Measurements from ENCODE around the gene KCNH3.

DNA sequence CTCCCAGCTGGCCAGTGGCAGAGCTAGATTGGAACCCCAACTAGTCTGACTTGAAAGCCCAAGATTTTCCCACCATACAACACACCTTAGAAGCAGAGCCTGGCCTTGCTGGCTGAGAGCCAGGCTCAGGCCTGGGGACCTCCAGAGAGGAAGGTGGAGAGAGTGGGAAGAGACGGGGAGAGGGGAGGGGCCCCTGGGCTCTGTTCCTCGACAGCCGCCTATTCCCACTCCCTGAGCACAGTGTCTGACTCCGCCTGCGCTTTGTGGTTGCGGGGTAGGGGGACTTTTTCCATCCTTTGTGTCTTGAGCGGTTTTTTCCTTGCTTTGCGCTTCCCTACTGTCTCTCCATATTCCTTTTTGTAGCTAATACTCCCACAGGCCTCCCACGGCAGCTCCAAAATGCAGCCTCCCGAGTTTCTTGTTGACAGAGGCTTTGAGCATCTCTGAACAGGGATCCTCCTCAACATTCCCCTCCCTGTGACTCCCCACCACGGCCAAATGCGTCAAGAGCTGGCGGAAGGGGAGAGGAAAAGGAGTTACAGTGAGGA lies 4.0 kb upstream of the KCNH3 start:
- TF ChIP-seq, protein P1, sequence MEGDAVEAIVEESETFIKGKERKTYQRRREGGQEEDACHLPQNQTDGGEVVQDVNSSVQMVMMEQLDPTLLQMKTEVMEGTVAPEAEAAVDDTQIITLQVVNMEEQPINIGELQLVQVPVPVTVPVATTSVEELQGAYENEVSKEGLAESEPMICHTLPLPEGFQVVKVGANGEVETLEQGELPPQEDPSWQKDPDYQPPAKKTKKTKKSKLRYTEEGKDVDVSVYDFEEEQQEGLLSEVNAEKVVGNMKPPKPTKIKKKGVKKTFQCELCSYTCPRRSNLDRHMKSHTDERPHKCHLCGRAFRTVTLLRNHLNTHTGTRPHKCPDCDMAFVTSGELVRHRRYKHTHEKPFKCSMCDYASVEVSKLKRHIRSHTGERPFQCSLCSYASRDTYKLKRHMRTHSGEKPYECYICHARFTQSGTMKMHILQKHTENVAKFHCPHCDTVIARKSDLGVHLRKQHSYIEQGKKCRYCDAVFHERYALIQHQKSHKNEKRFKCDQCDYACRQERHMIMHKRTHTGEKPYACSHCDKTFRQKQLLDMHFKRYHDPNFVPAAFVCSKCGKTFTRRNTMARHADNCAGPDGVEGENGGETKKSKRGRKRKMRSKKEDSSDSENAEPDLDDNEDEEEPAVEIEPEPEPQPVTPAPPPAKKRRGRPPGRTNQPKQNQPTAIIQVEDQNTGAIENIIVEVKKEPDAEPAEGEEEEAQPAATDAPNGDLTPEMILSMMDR (IDR thresholded peaks at IDR 0.05), result no peak
- TF ChIP-seq POLR2A (IDR thresholded peaks at IDR 0.05), result no peak

Data from right lobe of liver (tissue), 4 donors.